GM19455 (cell line): Measurements from ENCODE around the gene GPC5.

Experiments
- ATAC-seq: cut with Tn5 transposase; IDR thresholded peaks from one replicate; pipeline ENCODE4 v1.9.1; 2021; ENCODE audit not compliant: unreplicated experiment

The GPC5 gene

GRCh38 chr13:91704398-91704797 lies 306.0 kb downstream of the GPC5 start:
- ATAC-seq: no peak

GRCh38 chr13:91708558-91708957 lies 310.1 kb downstream of the GPC5 start:
- ATAC-seq: no peak

- no peak for ATAC-seq
These were observed 310.8 kb downstream of the GPC5 start for GRCh38 chr13:91709180-91709579.

- no peak for ATAC-seq
These were observed 312.3 kb downstream of the GPC5 start for GRCh38 chr13:91710733-91711132.

- ATAC-seq: no peak
These were observed 316.4 kb downstream of the GPC5 start for GRCh38 chr13:91714855-91715254.

- ATAC-seq: no peak
These were observed 318.1 kb downstream of the GPC5 start for GRCh38 chr13:91716436-91717065.

- ATAC-seq: no peak
These were observed 320.6 kb downstream of the GPC5 start for GRCh38 chr13:91719033-91719432.

- ATAC-seq: no peak
These were observed 323.0 kb downstream of the GPC5 start for GRCh38 chr13:91721413-91721812.

GRCh38 chr13:91722267-91722884 lies 324.0 kb downstream of the GPC5 start:
- ATAC-seq: no peak

GRCh38 chr13:91724591-91724990 lies 326.2 kb downstream of the GPC5 start:
- no peak for ATAC-seq

- no peak for ATAC-seq
These were observed 327.2 kb downstream of the GPC5 start for GRCh38 chr13:91725646-91726045.

- no peak for ATAC-seq
These were observed 328.2 kb downstream of the GPC5 start for GRCh38 chr13:91726671-91727070.

- no peak for ATAC-seq
These were observed 331.4 kb downstream of the GPC5 start for GRCh38 chr13:91729859-91730258.

GRCh38 chr13:91739751-91740150 lies 341.3 kb downstream of the GPC5 start:
- no peak for ATAC-seq

- ATAC-seq: no peak
These were observed 342.3 kb downstream of the GPC5 start for GRCh38 chr13:91740756-91741155.

GRCh38 chr13:91741925-91742324 lies 343.5 kb downstream of the GPC5 start:
- no peak for ATAC-seq

GRCh38 chr13:91744284-91744683 lies 345.9 kb downstream of the GPC5 start:
- no peak for ATAC-seq

GRCh38 chr13:91745967-91746366 lies 347.5 kb downstream of the GPC5 start:
- ATAC-seq: no peak

- no peak for ATAC-seq
These were observed 348.8 kb downstream of the GPC5 start for GRCh38 chr13:91747186-91747585.

- no peak for ATAC-seq
These were observed 350.1 kb downstream of the GPC5 start for GRCh38 chr13:91748416-91749089.

GRCh38 chr13:91758724-91759123 lies 360.3 kb downstream of the GPC5 start:
- ATAC-seq: no peak

GRCh38 chr13:91762957-91763356 lies 364.5 kb downstream of the GPC5 start:
- no peak for ATAC-seq
